HepG2 (cell line): ENCODE measurements around the gene VAPB.

Experiments used
- CTCF ChIP-seq: sonication (generic); formaldehyde crosslinking; IDR thresholded peaks from 2 replicates; pipeline ENCODE4 v1.5.0; 2020; ENCODE audit warnings: mild to moderate bottlenecking, missing genetic modification reagents, moderate library complexity
- FOXP4 ChIP-seq: sonication (generic); formaldehyde crosslinking; IDR thresholded peaks from 2 replicates; pipeline ENCODE4 v1.4.0; 2020; ENCODE audit warnings: missing genetic modification reagents
- GATA4 ChIP-seq: sonication (generic); IDR thresholded peaks from 2 replicates; pipeline ENCODE4 v1.6.1; 2016; ENCODE audit warnings: antibody characterized with exemption, low read depth, borderline replicate concordance
- NFE2 ChIP-seq: sonication (generic); formaldehyde crosslinking; IDR thresholded peaks from 2 replicates; pipeline ENCODE4 v1.4.0; 2020; ENCODE audit warnings: missing genetic modification reagents
- POLR2A ChIP-seq, 2 experiments: IDR thresholded peaks; 2 replicates each; pipeline ENCODE4 v1.6.1; 2011; ENCODE audit warnings: low read depth in 2 of 2, low read length in 2 of 2, mild to moderate bottlenecking in 1 of 2, moderate library complexity in 1 of 2; ENCODE audit not compliant: insufficient read depth in 1 of 2
- TEF ChIP-seq: sonication (generic); formaldehyde crosslinking; IDR thresholded peaks from 2 replicates; pipeline ENCODE4 v1.5.0; 2020; ENCODE audit warnings: missing genetic modification reagents
- UBTF ChIP-seq: sonication (generic); formaldehyde crosslinking; IDR thresholded peaks from 2 replicates; pipeline ENCODE4 v1.4.0; 2020; ENCODE audit warnings: mild to moderate bottlenecking, missing genetic modification reagents

- no peak for TF ChIP-seq FOXP4 (CRISPR knock-in tag)
- TF ChIP-seq CTCF (CRISPR knock-in tag): no peak
- no peak for TF ChIP-seq TEF (CRISPR knock-in tag)
- no peak for TF ChIP-seq GATA4
- TF ChIP-seq NFE2: no peak
- no peak for TF ChIP-seq POLR2A (IDR thresholded peaks at IDR 0.05; ENCODE audit: insufficient read depth in 1 of 2, low read depth in 2 of 2, low read length in 2 of 2)
- TF ChIP-seq UBTF (CRISPR knock-in tag): no peak
Measured at GRCh38 chr20:58393299-58393698, 4.3 kb downstream of the VAPB start.
